ENCODE results near the gene RNH1.
A peak's percentile ranks its signal among the peaks of the same experiment; 100 is the strongest.

The RNH1 gene

GRCh38 chr11:457111-457760, 49.8 kb downstream of the RNH1 start:
- DNase-seq (ENCODE audit: low read depth) = no peak

- no peak for DNase-seq (ENCODE audit: low read depth)
These were observed 50.5 kb downstream of the RNH1 start for GRCh38 chr11:456533-456932.

GRCh38 chr11:455566-456147, 51.4 kb downstream of the RNH1 start:
- no peak for DNase-seq (ENCODE audit: low read depth)

DNA sequence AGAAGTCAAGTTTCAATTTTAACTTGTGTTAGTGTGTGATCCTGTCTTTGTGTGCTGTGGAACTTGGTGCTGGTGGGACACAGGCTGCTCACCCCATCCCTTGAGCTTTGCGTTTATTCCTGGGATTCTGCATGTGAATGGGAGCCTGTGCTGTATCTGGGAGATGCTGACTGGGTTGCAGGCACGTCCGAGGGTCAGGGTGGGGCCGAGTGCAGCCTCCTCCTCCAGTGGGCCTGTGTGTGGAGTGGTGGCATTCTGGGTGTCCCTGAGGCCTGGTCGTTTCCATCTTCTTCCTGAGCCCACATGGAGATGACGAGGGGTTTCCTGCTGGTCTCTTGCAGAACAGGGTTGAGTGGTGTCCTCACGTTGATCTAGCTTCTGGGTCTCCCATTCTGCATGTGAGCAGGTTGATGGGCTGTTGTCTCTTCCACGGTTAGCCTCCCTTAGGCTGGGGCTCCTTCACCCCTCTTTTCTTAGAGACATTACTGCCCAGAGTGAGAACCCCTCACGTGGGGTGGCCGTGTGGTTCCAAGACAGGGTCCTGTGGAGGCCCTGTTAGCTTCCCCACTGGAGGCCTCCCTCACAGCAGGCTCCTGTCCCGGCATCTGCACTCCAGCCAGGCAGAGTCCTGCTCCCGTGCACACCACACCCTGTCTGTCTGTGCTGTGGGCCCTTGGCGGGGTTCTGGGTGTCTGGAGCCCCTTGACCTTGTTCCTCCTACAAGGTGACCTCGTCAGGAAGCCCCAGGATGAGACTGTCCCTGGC, 52.1 kb downstream of the RNH1 start:
- DNase-seq (ENCODE audit: low read depth) = no peak

GRCh38 chr11:454043-454442, 53.0 kb downstream of the RNH1 start:
- no peak for DNase-seq (ENCODE audit: low read depth)

GRCh38 chr11:453564-453963, 53.5 kb downstream of the RNH1 start:
- no peak for DNase-seq (ENCODE audit: low read depth)

- DNase-seq (ENCODE audit: low read depth) = no peak
These were observed 54.0 kb downstream of the RNH1 start for GRCh38 chr11:452916-453527.

- DNase-seq (ENCODE audit: low read depth) = no peak
These were observed 54.8 kb downstream of the RNH1 start for GRCh38 chr11:452203-452744.

DNA sequence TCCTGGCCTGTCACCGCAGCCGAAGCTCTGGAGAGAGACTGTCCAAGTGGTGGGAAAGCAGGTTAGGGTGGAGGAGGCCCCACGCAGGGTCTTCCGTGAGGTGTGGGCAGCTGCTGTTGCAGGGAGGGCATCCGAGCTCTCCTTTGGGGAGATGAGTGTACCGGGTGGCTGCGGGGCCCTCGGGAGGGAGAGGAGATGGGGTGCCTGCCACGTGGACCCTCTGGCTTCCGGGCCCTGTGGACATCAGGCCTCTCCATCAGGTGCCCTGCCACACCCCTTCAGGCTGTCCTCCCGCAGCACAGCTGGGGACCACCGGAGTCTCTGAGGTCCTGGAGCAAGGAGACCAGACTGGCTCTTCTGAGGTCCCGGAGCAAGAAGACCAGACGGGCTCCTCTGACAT, 55.3 kb downstream of the RNH1 start:
- no peak for DNase-seq (ENCODE audit: low read depth)

- DNase-seq (ENCODE audit: low read depth) = peak; percentile 79
These were observed 56.1 kb downstream of the RNH1 start for GRCh38 chr11:450809-451451.

GRCh38 chr11:449889-450808, 56.9 kb downstream of the RNH1 start, which contains the start of gene PTDSS2:
Gene PTDSS2 (plus strand): TSS chr11:450279. CDS start chr11:450456, 177 bp downstream.
- DNase-seq (ENCODE audit: low read depth) = peak; percentile 98

GRCh38 chr11:447923-448731, 58.9 kb downstream of the RNH1 start:
- DNase-seq (ENCODE audit: low read depth) = peak; percentile 89

DNA sequence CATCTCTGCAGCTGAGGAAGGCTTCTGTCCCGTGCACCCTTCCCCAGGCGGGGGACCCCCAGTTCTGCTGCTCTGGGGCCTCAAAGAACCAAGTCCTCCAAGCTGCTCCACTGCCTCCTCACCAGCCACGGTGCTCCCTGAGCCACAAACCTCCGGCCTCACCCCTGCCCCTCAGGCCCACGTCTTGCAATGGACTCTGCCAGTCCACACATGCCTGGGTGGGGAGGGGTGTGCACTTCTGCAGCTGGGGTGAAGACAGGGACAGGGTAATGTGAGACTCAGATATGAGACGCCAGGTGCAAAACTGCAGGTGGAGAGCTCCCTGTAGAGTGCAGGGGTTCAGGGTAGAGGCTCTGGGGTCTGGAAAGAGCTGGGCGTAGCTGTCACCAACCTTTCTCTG, 60.2 kb downstream of the RNH1 start:
- DNase-seq (ENCODE audit: low read depth) = no peak

GRCh38 chr11:445765-446588, 61.1 kb downstream of the RNH1 start:
- DNase-seq (ENCODE audit: low read depth) = no peak
